22Rv1 (cell line): ENCODE data around the gene MRPL58.

Experiments used
- ZFX ChIP-seq: fragments of 450-650 bp; IDR thresholded peaks from 2 replicates; pipeline ENCODE4 v1.6.1; 2017; ENCODE audit warnings: antibody characterized with exemption, borderline replicate concordance
- TF ChIP-seq, protein P1 (sequence below): fragments of 450-650 bp; IDR thresholded peaks from 2 replicates; pipeline ENCODE4 v1.5.1; 2017; ENCODE audit warnings: mild to moderate bottlenecking

DNA sequence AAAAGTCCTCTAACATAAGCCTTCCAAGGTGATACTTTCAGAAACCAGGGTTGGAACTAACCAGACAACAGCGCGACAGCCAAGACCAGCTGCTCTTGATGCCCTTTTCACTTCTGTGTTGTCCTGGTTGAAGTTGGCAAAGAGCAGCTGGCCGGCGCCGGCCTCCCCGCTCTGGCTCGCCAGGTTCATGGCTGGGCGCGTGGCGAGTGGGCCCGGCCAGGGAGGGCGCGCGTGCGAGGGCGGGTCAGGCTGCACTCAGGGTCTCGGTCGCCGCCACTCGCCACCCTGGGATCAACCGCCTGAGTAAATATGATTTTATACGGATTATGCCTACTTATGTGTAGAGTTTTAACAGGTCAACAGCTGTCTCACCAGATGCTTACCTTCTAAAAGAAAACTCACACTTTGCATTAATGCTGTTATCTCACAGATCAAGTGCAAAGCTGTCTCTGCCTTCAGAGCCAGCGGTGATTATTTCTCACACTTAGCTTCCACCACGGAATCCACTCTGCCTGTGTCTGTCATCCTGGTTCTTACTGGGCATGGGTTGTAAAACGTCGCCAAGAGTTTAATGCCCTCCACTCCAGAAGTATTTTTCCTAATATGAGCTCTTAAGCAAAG, 48.1 kb downstream of the MRPL58 start:
- TF ChIP-seq, protein P1, sequence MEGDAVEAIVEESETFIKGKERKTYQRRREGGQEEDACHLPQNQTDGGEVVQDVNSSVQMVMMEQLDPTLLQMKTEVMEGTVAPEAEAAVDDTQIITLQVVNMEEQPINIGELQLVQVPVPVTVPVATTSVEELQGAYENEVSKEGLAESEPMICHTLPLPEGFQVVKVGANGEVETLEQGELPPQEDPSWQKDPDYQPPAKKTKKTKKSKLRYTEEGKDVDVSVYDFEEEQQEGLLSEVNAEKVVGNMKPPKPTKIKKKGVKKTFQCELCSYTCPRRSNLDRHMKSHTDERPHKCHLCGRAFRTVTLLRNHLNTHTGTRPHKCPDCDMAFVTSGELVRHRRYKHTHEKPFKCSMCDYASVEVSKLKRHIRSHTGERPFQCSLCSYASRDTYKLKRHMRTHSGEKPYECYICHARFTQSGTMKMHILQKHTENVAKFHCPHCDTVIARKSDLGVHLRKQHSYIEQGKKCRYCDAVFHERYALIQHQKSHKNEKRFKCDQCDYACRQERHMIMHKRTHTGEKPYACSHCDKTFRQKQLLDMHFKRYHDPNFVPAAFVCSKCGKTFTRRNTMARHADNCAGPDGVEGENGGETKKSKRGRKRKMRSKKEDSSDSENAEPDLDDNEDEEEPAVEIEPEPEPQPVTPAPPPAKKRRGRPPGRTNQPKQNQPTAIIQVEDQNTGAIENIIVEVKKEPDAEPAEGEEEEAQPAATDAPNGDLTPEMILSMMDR: no peak
- no peak for TF ChIP-seq ZFX
